ENCODE data around the gene TADA3. TPM values are rescaled to one million over a fixed set of nuclear protein-coding genes. Genes with fewer than 3 reads are reported as not detected.

Gene TADA3
- total RNA-seq, 1 donor from 2014 or later: 54.3 TPM

DNA sequence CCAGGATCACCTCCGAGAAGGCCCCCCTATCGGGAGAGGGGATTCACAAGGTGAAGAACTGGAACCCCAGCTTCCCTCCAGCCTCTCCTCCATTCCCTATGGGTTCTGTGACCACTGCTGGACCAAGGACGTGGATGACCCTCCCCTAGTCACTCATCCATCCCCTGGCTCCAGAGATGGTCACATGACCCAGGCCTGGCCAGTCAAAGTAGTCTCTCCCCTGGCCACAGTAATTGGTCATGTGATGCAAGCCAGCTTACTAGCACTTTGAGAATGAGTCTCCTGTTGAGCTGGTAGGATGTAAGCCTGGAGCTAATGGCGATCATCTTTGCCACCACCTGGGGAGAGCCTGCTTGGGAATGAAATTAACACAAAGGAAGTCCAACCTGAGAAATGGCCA lies 26.4 kb downstream of the TADA3 start:
- Mint-ChIP-seq H3K27ac (no peak overlapping the region), H3K36me3 (peaks cover 7% of the 10 kb centered on the region), H3K9me3 (no peaks in the 10 kb centered on the region), H3K4me3 (no peak overlapping the region), H3K27me3 (peaks cover 3% of the 10 kb centered on the region), H3K4me1 (ENCODE audit: unreplicated experiment) (peaks cover 8% of the 10 kb centered on the region)
- no peak for DNase-seq (ENCODE audit: extremely low spot score, unreplicated experiment)
- TF ChIP-seq, protein P1, sequence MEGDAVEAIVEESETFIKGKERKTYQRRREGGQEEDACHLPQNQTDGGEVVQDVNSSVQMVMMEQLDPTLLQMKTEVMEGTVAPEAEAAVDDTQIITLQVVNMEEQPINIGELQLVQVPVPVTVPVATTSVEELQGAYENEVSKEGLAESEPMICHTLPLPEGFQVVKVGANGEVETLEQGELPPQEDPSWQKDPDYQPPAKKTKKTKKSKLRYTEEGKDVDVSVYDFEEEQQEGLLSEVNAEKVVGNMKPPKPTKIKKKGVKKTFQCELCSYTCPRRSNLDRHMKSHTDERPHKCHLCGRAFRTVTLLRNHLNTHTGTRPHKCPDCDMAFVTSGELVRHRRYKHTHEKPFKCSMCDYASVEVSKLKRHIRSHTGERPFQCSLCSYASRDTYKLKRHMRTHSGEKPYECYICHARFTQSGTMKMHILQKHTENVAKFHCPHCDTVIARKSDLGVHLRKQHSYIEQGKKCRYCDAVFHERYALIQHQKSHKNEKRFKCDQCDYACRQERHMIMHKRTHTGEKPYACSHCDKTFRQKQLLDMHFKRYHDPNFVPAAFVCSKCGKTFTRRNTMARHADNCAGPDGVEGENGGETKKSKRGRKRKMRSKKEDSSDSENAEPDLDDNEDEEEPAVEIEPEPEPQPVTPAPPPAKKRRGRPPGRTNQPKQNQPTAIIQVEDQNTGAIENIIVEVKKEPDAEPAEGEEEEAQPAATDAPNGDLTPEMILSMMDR (conservative IDR thresholded peaks at IDR 0.05): no peak

DNA sequence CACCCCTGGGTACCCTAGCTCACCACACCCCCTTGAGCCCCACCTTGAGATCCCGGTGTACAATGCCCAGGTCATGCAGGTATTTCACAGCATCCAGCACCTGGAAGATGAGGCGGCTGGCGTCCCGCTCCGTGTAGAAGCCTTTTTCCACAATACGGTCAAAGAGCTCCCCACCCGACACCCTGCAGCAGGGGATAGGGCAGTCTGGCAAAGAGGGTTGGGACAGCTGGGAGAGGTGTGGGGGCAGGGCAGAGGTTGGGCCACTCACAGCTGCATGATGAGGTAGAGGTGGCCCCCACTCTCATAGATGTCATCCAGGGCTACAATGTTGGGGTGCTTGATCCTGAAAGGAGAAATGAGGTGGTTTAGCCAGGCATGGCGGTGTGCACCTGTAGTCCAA lies 29.4 kb downstream of the TADA3 start:
- no peaks in the 10 kb centered on the region for H3K9me3 Mint-ChIP-seq
- peaks cover 22% of the 10 kb centered on the region for H3K36me3 Mint-ChIP-seq
- TF ChIP-seq, protein P1 (conservative IDR thresholded peaks at IDR 0.05): no peak
- no peak overlapping the region for H3K27ac Mint-ChIP-seq
- no peak for DNase-seq (ENCODE audit: extremely low spot score, unreplicated experiment)
- no peaks in the 10 kb centered on the region for H3K4me1 Mint-ChIP-seq (ENCODE audit: unreplicated experiment)
- H3K4me3 Mint-ChIP-seq: no peak overlapping the region
- H3K27me3 Mint-ChIP-seq: no peaks in the 10 kb centered on the region

DNA sequence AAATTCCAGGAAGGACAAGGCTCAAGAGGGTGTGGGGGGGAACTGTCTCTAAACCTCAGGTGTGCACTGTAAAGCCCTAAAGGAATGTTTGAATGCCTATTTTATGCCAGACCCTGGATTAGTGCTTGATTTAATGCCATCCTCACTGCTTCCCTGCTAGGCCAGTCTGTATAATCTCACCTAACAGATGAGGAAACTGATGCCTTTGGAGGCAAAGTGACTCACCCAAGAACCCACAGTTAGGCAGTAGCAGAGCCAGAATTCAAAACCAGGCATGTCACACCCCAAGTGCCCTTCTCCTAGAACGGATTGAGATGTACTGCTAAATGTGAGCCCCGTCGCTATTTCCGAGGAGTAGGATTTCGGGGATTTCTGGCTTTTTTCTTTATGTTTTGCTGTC lies 30.4 kb downstream of the TADA3 start:
- Mint-ChIP-seq H3K9me3 (no peaks in the 10 kb centered on the region), H3K4me3 (no peak overlapping the region), H3K27me3 (no peaks in the 10 kb centered on the region), H3K27ac (no peak overlapping the region), H3K36me3 (peaks cover 20% of the 10 kb centered on the region), H3K4me1 (ENCODE audit: unreplicated experiment) (no peaks in the 10 kb centered on the region)
- TF ChIP-seq, protein P1 (conservative IDR thresholded peaks at IDR 0.05): no peak
- DNase-seq (ENCODE audit: extremely low spot score, unreplicated experiment): no peak

DNA sequence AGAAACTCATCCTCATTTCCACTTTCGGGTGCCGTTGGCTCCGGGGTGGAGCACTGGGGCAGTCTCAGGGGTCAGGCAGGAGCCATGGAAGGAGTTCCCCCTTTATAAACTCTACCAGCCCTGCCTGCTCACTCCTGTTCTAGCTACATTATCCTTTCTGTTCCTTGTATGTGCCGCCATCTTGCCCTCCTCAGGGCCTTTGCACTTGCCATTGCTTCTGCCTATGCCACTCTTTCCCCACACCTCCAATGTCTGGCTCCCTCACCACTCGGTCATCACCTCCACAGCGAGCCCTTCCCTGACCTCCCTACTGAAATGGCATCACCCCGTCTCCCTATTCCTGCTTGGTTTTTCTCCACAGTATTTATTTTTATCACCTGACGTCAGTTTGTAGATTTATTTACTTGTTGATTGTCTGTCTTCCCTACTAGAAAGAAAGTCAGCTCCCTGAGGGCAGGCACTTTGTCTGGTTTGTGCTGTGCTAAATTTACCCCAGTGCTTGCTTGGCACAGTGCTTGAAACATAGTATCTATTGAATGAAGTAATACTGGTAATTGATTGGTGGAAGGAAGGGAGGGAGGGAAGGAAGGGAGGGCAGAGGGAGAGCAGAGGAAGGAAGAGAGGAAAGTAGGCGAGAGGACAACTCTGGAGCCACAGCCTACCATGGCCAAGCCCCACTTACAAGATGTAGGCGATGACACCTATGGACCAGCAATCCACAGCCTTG lies 31.3 kb downstream of the TADA3 start:
- Mint-ChIP-seq H3K36me3 (peaks cover 17% of the 10 kb centered on the region), H3K4me1 (ENCODE audit: unreplicated experiment) (no peaks in the 10 kb centered on the region), H3K4me3 (no peak overlapping the region), H3K27ac (no peak overlapping the region), H3K27me3 (no peaks in the 10 kb centered on the region), H3K9me3 (no peaks in the 10 kb centered on the region)
- DNase-seq (ENCODE audit: extremely low spot score, unreplicated experiment): no peak
- TF ChIP-seq, protein P1 (conservative IDR thresholded peaks at IDR 0.05): no peak

DNA sequence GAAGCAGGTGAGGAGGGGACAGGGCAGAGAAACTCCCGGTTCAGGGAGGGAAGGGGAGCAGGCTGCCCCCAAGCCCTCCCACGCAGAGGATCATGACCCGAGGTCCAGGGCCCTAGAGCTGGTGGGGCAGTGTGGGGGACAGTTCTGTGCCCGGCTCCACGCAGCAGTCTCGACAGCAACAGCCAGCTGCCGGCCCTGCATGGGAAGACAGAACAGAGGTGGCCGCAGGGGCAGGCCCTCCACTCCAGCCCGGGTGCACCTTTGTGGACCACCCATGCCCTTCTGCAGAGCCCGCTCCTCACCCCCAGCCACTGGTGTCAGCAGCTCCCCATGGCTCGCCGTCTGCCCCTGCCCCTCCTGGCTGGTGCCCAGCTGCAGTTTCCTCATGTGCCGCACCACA lies 34.8 kb downstream of the TADA3 start:
- no peak overlapping the region for H3K4me3 Mint-ChIP-seq
- H3K27ac Mint-ChIP-seq: no peak overlapping the region
- H3K27me3 Mint-ChIP-seq: no peaks in the 10 kb centered on the region
- no peak for DNase-seq (ENCODE audit: extremely low spot score, unreplicated experiment)
- H3K9me3 Mint-ChIP-seq: no peaks in the 10 kb centered on the region
- H3K36me3 Mint-ChIP-seq: peaks cover 17% of the 10 kb centered on the region
- no peaks in the 10 kb centered on the region for H3K4me1 Mint-ChIP-seq (ENCODE audit: unreplicated experiment)
- TF ChIP-seq, protein P1 (conservative IDR thresholded peaks at IDR 0.05): no peak

Data from type B pancreatic cell (in vitro differentiated cells).